Lung (tissue), 12 donors: ENCODE data around the gene PARVG. TPM values are rescaled to one million over a fixed set of nuclear protein-coding genes. Genes with fewer than 3 reads are reported as not detected.

Source experiments
- ATAC-seq: fragments of 200-7000 bp; cut with Tn5 transposase; one replicate; pipeline ENCODE4 v1.9.1; 2020; ENCODE audit warnings: moderate number of reproducible peaks; ENCODE audit not compliant: insufficient read depth, low FRiP score
- DNase-seq, 3 donors: peaks; one replicate each; pipeline ENCODE4 v3.0.0-alpha.2; 2013 to 2017
- H3K27ac ChIP-seq, 2 donors: one replicate each; pipeline ENCODE4 v1.5.1; 2013; ENCODE audit warnings: mild to moderate bottlenecking in 2 of 2, moderate library complexity in 2 of 2, control low read depth in 1 of 2, inconsistent platforms in 1 of 2, low read depth in 1 of 2, low read length in 1 of 2
- H3K27me3 ChIP-seq, 3 donors: one replicate each; pipeline ENCODE4 v1.5.1; 2013; ENCODE audit warnings: low read length in 2 of 3; ENCODE audit not compliant: control insufficient read depth in 3 of 3, insufficient read depth in 3 of 3
- H3K36me3 ChIP-seq, 4 donors: one replicate each; pipeline ENCODE4 v1.5.1; 2013; ENCODE audit warnings: low read length in 4 of 4, mild to moderate bottlenecking in 1 of 4, moderate library complexity in 1 of 4; ENCODE audit not compliant: control insufficient read depth in 4 of 4, insufficient read depth in 4 of 4
- H3K4me1 ChIP-seq, 5 donors: one replicate each; pipeline ENCODE4 v1.5.1; 2013; ENCODE audit warnings: low read length in 5 of 5, mild to moderate bottlenecking in 2 of 5, moderate library complexity in 1 of 5; ENCODE audit not compliant: control insufficient read depth in 5 of 5, insufficient read depth in 5 of 5
- H3K4me3 ChIP-seq: one replicate; pipeline ENCODE4 v1.5.1; 2013; ENCODE audit warnings: mild to moderate bottlenecking, control low read depth, moderate library complexity
- H3K9ac ChIP-seq, 2 donors: one replicate each; pipeline ENCODE4 v1.5.1; 2013; ENCODE audit warnings: low read length in 2 of 2, control low read depth in 1 of 2; ENCODE audit not compliant: insufficient read depth in 1 of 2
- H3K9me3 ChIP-seq, 4 donors: one replicate each; pipeline ENCODE4 v1.5.1; 2013; ENCODE audit warnings: low read length in 3 of 4, mild to moderate bottlenecking in 1 of 4, moderate library complexity in 1 of 4; ENCODE audit not compliant: control insufficient read depth in 4 of 4, insufficient read depth in 3 of 4
- WGBS, 2 donors: extraction: QIAGEN DNeasy Blood & Tissue Kit; methylation state at CpG; one replicate each; pipeline ENCODE4 v1.1.7; 2013; 5-methylcytosine and 5-hydroxymethylcytosine counted together
- polyA plus RNA-seq, 2 donors: library from polyadenylated mRNA; stranded (reverse); fragments of 200-250 nt; gene quantifications; one replicate each; pipeline ENCODE4 v1.2.1, GENCODE V29; 2013
- total RNA-seq, 2 donors: library from RNA; depleted of rRNA in 1 of 2; stranded (reverse); fragments of >200 nt in 1 of 2; gene quantifications; one replicate each; pipeline ENCODE4 v1.2.1, GENCODE V29; 2014 to 2021
- TF ChIP-seq, protein P1 (sequence below): IDR thresholded peaks from 2 replicates; pipeline ENCODE4 v1.5.1; 2012; ENCODE audit warnings: mild to moderate bottlenecking; ENCODE audit errors: control extremely low read depth, extremely low read depth
- donor health status: control.
- donor health status: control.
- donor health status: Bipolar disorder and iron deficiency.
- donor health status: healthy.
- donor health status: DM: yes; HTN: yes; CAD: no.

PARVG gene
- total and polyA plus RNA-seq, 4 donors: 20.4 to 67.4 (median 48.7) TPM

DNA sequence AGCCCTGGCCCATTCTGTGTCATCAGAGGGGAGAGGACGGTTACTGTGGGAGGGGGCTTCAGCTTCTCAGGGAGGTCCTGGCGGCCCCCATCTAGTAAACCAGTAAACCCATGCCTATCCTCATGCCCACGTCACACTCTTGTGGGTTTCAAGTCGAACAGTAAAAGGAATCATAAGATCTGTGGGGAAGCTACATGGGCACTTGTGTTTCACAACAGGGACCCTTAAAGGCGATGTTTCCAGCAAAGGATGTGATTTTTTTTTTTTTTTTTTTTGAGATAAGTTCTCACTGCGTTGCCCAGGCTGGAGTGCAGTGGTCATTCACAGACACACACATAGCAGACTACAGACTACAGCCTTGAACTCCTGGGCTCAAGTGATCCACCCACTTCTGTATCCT is 9.2 kb upstream of the PARVG start:
- no peaks in the 10 kb centered on the region for H3K4me1 ChIP-seq
- H3K36me3 ChIP-seq: peaks cover 0 to 23% (median 2%) of the 10 kb centered on the region in 4 donors
- ATAC-seq (no peak), DNase-seq (no peak)
- H3K27me3 ChIP-seq: no peaks in the 10 kb centered on the region
- H3K9ac ChIP-seq: no peak overlapping the region
- 45 to 67% methylated on average over 6 of the region's 6 CpGs for WGBS, 2 donors
- TF ChIP-seq, protein P1, sequence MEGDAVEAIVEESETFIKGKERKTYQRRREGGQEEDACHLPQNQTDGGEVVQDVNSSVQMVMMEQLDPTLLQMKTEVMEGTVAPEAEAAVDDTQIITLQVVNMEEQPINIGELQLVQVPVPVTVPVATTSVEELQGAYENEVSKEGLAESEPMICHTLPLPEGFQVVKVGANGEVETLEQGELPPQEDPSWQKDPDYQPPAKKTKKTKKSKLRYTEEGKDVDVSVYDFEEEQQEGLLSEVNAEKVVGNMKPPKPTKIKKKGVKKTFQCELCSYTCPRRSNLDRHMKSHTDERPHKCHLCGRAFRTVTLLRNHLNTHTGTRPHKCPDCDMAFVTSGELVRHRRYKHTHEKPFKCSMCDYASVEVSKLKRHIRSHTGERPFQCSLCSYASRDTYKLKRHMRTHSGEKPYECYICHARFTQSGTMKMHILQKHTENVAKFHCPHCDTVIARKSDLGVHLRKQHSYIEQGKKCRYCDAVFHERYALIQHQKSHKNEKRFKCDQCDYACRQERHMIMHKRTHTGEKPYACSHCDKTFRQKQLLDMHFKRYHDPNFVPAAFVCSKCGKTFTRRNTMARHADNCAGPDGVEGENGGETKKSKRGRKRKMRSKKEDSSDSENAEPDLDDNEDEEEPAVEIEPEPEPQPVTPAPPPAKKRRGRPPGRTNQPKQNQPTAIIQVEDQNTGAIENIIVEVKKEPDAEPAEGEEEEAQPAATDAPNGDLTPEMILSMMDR: no peak
- no peak overlapping the region for H3K4me3 ChIP-seq
- H3K27ac ChIP-seq: peak overlapping the region in 1 of 2 donors; percentile 33
- no peaks in the 10 kb centered on the region for H3K9me3 ChIP-seq

DNA sequence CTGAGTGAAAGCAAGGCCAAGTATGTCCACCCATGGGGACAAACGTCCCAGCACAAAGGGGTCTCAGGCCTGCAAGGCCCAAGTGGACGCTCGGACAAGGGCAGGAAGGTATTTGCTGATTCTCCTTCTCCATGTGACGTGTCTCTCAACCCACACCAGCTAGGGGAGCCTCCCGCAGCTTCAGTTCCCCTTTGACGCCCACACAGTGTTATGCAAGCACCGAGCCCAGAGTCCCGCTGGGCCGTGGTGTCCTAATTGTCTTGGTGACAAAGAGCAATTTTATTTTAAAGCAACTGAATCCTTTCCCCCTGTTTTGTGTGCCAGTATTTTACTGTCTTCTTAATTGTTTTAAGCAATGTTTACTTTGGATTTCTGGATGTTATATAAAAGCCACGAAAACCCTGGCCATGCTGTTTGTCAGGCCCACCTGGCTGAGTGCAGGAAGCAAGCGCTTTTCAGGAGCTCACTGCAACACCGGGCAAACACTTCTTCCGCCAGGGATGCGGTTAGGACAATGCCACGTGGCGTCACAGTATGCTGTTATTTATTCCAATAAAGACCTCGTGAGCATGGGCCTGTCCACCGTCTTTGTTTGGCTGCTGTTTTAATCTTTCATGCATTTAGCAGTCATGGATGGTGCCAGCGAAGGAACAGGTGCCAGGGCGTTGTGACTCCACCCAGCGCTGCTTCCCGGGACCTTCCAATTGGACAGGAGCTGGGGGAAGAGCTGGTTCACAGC is 8.2 kb upstream of the PARVG start:
- peak; percentile 73 for ATAC-seq
- no peak for DNase-seq
- Histone ChIP-seq H3K36me3 (peaks cover 0 to 16% (median 2%) of the 10 kb centered on the region in 4 donors), H3K27ac (peak overlapping the region in 1 of 2 donors; percentile 75), H3K4me3 (no peak overlapping the region), H3K4me1 (no peaks in the 10 kb centered on the region), H3K9me3 (no peaks in the 10 kb centered on the region), H3K27me3 (no peaks in the 10 kb centered on the region), H3K9ac (no peak overlapping the region)
- TF ChIP-seq, protein P1: no peak
- WGBS, 2 donors: 35 to 64% methylated on average over 22 of the region's 22 CpGs

DNA sequence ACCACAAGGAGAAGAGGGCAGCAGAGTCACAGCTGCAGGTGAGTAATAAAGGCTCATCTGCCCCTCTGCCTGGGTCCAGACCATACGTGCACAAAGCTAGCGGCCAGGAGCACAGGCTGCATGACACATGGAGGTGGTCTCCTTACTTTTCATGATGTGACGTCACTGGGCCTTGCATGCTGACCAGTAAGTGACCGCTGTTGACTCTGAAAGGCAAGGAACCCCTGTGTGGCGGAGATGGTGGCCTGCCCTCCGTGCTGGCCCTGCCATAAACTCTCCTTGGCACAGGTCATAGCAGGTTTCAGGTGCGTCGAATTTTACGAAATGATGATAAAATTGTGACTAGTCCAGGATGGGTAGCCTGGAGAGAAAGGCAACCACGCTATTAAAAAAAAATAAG is 7.6 kb upstream of the PARVG start:
- Histone ChIP-seq H3K4me3 (no peak overlapping the region), H3K4me1 (no peaks in the 10 kb centered on the region), H3K36me3 (peaks cover 0 to 14% (median 2%) of the 10 kb centered on the region in 4 donors), H3K9me3 (no peaks in the 10 kb centered on the region), H3K27ac (peak overlapping the region in 1 of 2 donors; percentile 75), H3K27me3 (no peaks in the 10 kb centered on the region), H3K9ac (no peak overlapping the region)
- TF ChIP-seq, protein P1: no peak
- no peak for ATAC-seq
- no peak for DNase-seq
- WGBS, 2 donors: 79 to 92% methylated on average over 10 of the region's 10 CpGs
